HFF-Myc (cell line): ENCODE measurements around the gene TANGO2.

ENCODE experiments used
- DNase-seq: peaks from one replicate; pipeline ENCODE4 v3.0.0-alpha.2; 2011; ENCODE audit warnings: low read depth; ENCODE audit errors: extremely low read depth
- H3K4me3 ChIP-seq: replicated peaks from 2 replicates; pipeline ENCODE4 v1.5.1; 2011; ENCODE audit warnings: low read depth, mild to moderate bottlenecking, control low read depth, low read length
- TF ChIP-seq, protein P1 (sequence below): IDR thresholded peaks from 2 replicates; pipeline ENCODE4 v1.5.1; 2012; ENCODE audit warnings: mild to moderate bottlenecking, low read depth, low read length, control low read depth; ENCODE audit errors: missing control alignments

Gene TANGO2

GRCh38 chr22:20027966-20028854 is 7.3 kb downstream of the TANGO2 start:
- DNase-seq: no peak

DNA sequence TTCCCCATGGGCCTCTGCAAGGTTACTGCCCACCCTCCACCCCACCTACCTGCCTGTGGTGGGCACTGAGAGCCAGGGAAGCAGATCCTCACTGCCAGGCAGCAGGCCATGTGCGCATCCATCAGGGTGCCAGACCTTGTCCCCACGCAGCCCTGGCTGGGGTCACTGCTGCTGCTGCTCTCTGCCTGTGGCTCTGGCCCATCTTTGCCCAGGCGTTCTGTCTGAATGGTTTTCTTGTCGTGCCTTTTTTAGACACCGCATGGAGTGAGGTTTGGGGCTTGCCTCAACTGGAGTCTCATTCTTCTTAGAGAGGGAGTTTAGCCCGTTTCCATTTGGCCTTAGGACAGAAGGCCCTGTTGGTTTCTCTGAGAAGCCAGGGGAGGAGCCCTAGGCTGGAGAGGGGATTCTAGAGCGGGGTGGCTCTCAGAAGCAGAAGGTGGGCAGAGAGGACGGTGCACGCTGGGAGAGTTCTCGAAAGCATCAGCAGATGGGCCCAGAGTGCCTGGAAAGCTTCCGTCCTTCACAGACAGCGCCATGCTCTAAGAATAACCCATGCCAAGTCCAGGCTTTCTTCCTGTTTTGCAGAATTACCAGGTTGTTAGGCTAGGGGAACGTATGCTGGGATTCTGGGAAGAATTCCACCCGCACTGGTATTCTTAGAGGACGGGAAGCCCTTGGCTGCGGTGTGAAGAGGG is 8.1 kb downstream of the TANGO2 start:
- TF ChIP-seq, protein P1, sequence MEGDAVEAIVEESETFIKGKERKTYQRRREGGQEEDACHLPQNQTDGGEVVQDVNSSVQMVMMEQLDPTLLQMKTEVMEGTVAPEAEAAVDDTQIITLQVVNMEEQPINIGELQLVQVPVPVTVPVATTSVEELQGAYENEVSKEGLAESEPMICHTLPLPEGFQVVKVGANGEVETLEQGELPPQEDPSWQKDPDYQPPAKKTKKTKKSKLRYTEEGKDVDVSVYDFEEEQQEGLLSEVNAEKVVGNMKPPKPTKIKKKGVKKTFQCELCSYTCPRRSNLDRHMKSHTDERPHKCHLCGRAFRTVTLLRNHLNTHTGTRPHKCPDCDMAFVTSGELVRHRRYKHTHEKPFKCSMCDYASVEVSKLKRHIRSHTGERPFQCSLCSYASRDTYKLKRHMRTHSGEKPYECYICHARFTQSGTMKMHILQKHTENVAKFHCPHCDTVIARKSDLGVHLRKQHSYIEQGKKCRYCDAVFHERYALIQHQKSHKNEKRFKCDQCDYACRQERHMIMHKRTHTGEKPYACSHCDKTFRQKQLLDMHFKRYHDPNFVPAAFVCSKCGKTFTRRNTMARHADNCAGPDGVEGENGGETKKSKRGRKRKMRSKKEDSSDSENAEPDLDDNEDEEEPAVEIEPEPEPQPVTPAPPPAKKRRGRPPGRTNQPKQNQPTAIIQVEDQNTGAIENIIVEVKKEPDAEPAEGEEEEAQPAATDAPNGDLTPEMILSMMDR: no peak
- DNase-seq: no peak
- H3K4me3 ChIP-seq: no peak overlapping the region

More at GRCh38 chr22:20027966-20028854, 7.3 kb downstream of the TANGO2 start:
- TF ChIP-seq, protein P1: peak; percentile 37
- H3K4me3 ChIP-seq: no peak overlapping the region

- H3K4me3 ChIP-seq: no peak overlapping the region
- TF ChIP-seq, protein P1: no peak
- DNase-seq: no peak
Measured at GRCh38 chr22:20029550-20030225, 8.8 kb downstream of the TANGO2 start.

DNA sequence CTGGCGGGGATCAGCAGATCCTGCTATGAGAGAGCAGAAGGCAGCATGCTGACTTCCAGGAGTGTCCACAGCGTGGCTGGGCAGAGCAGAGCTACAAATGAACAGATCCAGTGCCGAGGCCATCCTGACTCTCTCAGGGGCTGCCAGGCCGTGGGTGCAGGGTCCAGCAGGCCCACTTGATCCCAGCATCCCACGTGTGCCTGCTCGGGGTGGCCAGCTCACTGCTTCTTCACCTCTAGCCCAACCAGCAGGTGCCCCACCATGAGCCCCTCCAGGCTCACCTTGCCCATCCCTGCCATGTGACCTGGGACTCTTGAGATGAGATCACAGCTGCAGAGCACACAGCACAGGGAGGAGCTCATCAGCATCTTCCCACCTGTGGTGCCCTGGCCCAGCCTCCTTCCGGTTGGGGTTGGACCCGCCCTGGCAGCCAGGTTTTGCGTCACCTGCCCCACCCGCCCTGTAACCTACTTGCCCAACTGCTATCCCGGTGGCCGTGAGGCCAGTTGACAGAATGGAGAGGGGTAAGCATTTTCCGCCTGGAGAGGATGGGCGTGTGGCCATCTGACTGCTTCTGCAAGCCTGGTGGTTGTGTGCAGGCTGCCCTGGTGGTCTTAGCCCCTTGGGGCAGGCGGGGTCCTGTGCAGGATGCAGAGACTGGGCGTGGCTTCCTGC is 11.0 kb downstream of the TANGO2 start:
- TF ChIP-seq, protein P1: no peak
- H3K4me3 ChIP-seq: no peak overlapping the region
- no peak for DNase-seq

GRCh38 chr22:20032407-20032991 is 11.6 kb downstream of the TANGO2 start:
- no peak for DNase-seq
- TF ChIP-seq, protein P1: no peak
- H3K4me3 ChIP-seq: no peak overlapping the region
